Heart left ventricle (tissue), 16 donors: ENCODE results near the gene CEP128. TPM values are rescaled to one million over a fixed set of nuclear protein-coding genes. Genes with fewer than 3 reads are reported as not detected.

Experiments used
- ATAC-seq, 4 donors: fragments of 200-7000 bp; cut with Tn5 transposase; one replicate each; pipeline ENCODE4 v1.9.1; 2020 to 2022; ENCODE audit warnings: moderate library complexity in 4 of 4, mild to moderate bottlenecking in 3 of 4, moderate number of reproducible peaks in 1 of 4
- DNase-seq, 5 donors: peaks; one replicate each; pipeline ENCODE4 v3.0.0-alpha.2; 2020
- H3K27ac ChIP-seq, 12 donors: fragments of 200-600 bp; sonication (generic) in 4 of 12; one replicate each; pipeline versions ENCODE4 v1.5.0 to v1.8.0; 2016 to 2022; ENCODE audit warnings: mild to moderate bottlenecking in 2 of 12
- H3K27me3 ChIP-seq, 9 donors: fragments of 200-600 bp; sonication (generic) in 2 of 9; one replicate each; pipeline versions ENCODE4 v1.5.1 to v1.8.0; 2016 to 2022; ENCODE audit warnings: mild to moderate bottlenecking in 3 of 9
- H3K36me3 ChIP-seq, 9 donors: fragments of 200-600 bp; sonication (generic) in 2 of 9; one replicate each; pipeline versions ENCODE4 v1.5.0 to v1.8.0; 2018 to 2022; ENCODE audit warnings: mild to moderate bottlenecking in 2 of 9
- H3K4me1 ChIP-seq, 12 donors: fragments of 200-600 bp; sonication (generic) in 4 of 12; one replicate each; pipeline versions ENCODE4 v1.5.0 to v1.8.0; 2016 to 2022; ENCODE audit warnings: mild to moderate bottlenecking in 3 of 12
- H3K4me3 ChIP-seq, 12 donors: fragments of 200-600 bp; sonication (generic) in 4 of 12; one replicate each; pipeline versions ENCODE4 v1.5.0 to v1.8.0; 2017 to 2022; ENCODE audit warnings: mild to moderate bottlenecking in 9 of 12, moderate library complexity in 4 of 12
- H3K9me3 ChIP-seq, 12 donors: fragments of 200-600 bp; sonication (generic) in 4 of 12; one replicate each; pipeline versions ENCODE4 v1.5.0 to v1.8.0; 2016 to 2022; ENCODE audit warnings: mild to moderate bottlenecking in 1 of 12
- CTCF ChIP-seq, 12 donors: fragments of 200-600 bp; sonication (generic) in 4 of 12; IDR thresholded peaks; one replicate each; pipeline versions ENCODE4 v1.5.0 to v1.8.0; 2018 to 2022; ENCODE audit warnings: antibody characterized with exemption in 12 of 12, mild to moderate bottlenecking in 5 of 12
- POLR2A ChIP-seq, 2 donors: fragments of 450-650 bp; IDR thresholded peaks; one replicate each; pipeline ENCODE4 v1.6.1; 2017; ENCODE audit warnings: antibody characterized with exemption in 2 of 2, mild to moderate bottlenecking in 2 of 2, moderate library complexity in 2 of 2
- WGBS, 4 donors: extraction: QIAGEN DNeasy Blood & Tissue Kit in 2 of 4; methylation state at CpG; one replicate each; pipeline versions ENCODE4 v1.1.5 to v1.1.7; 2013 to 2018; 5-methylcytosine and 5-hydroxymethylcytosine counted together
- intact Hi-C, 10 donors: fragments of 100-400 bp; cut with DNase I; formaldehyde crosslinking; loops; one replicate each; pipeline versions ENCODE4 v1.11.1 to v1.14.2; 2022
- polyA plus RNA-seq, 2 donors: library from polyadenylated mRNA; stranded (reverse); fragments of 200-250 nt; gene quantifications; one replicate each; pipeline ENCODE4 v1.2.3, GENCODE V29; 2013
- total RNA-seq, 9 donors: library from RNA; depleted of rRNA in 2 of 9; stranded (reverse); fragments of >200 nt in 2 of 9; fragmentation: NEBNext Ultra II Directional in 3 of 9; extraction: Animal tissue kit (Norgen Biotek cat#: 25700) in 3 of 9; gene quantifications; one replicate each; pipeline versions ENCODE4 v1.1.0 to v1.2.4, GENCODE V29; 2016 to 2023
- donor health status: ischemic (EF 13 %, LVEDD 7.1; RV severe dilation, severe dysfunction).
- donor health status: healthy with polysubstance abuse.
- donor health status: DM: no; HTN: yes; CAD: no.
- donor health status: DM: no; HTN: no; CAD: no.
- donor health status: ischemic (EF 25% LVEDD 6.9; RV normal size, moderate dysfunction).
- donor health status: ischemic (EF 25% LVEDD 5.7; RV mildly dilated, moderate dysfunction).
- donor health status: healthy.
- donor health status: DM: yes; HTN: yes; CAD: no.
- donor health status: ischemic (EF 35%, LVEDD 5.7; RV mildly dilated, moderate dysfunction).
- donor health status: nonischemic (EF 11% LVEDD 7.7; RV severe dilation, severe dysfunction).
- donor health status: DM: yes; HTN: yes; CAD: no.
- donor health status: PGD.
- donor health status: ischemic (EF 29% LVEDD 5.4; RV normal size, mild dysfunction).
- donor health status: nonischemic (EF 23%, LVEDD 6.1; RV moderate dilation, normal function).

CEP128 gene
- total and polyA plus RNA-seq, 11 donors = 0.94 to 6.6 (median 3.4) TPM

GRCh38 chr14:80942191-80942600 lies 658 bp upstream of the CEP128 start:
- Histone ChIP-seq H3K9me3 (no peaks in the 10 kb centered on the region), H3K27ac (peak overlapping the region in 10 of 12 donors; percentile 16 to 71 (median 52)), H3K27me3 (peaks cover 0 to 10% (median 0%) of the 10 kb centered on the region in 9 donors), H3K4me1 (peaks cover 0 to 18% (median 8%) of the 10 kb centered on the region in 12 donors), H3K36me3 (no peaks in the 10 kb centered on the region), H3K4me3 (peak overlapping the region in 11 of 12 donors; percentile 47 to 84 (median 72))
- intact Hi-C loops = loop anchor here in 3 of 10 donors (5.0 to 10.0 kb wide), 3 partner anchors 233 to 523 kb away; no protein-coding TSS in a partner anchor
- 28 to 41% (median 37%) methylated on average over 5 of the region's 5 CpGs for WGBS, 4 donors
- TF ChIP-seq CTCF (IDR thresholded peaks at IDR 0.05) (no peak), POLR2A (IDR thresholded peaks at IDR 0.05) (no peak)
- ATAC-seq (peak in 1 of 4 donors; percentile 2), DNase-seq (no peak)

GRCh38 chr14:80940146-80940545 lies 1.4 kb downstream of the CEP128 start:
- H3K27me3 ChIP-seq = no peaks in the 10 kb centered on the region
- H3K4me1 ChIP-seq = peaks cover 0 to 18% (median 8%) of the 10 kb centered on the region in 12 donors
- DNase-seq (no peak), ATAC-seq (no peak)
- H3K27ac ChIP-seq = no peak overlapping the region
- TF ChIP-seq POLR2A (IDR thresholded peaks at IDR 0.05) (no peak), CTCF (IDR thresholded peaks at IDR 0.05) (no peak)
- no peaks in the 10 kb centered on the region for H3K36me3 ChIP-seq
- H3K9me3 ChIP-seq = no peaks in the 10 kb centered on the region
- H3K4me3 ChIP-seq = no peak overlapping the region
- intact Hi-C loops = loop anchor here in 3 of 10 donors (5.0 to 10.0 kb wide), 3 partner anchors 235 to 525 kb away; no protein-coding TSS in a partner anchor
- WGBS, 4 donors = 83 to 93% (median 89%) methylated on average over 1 of the region's 1 CpG

- no peaks in the 10 kb centered on the region for H3K36me3 ChIP-seq
- DNase-seq = no peak
- H3K4me1 ChIP-seq = peaks cover 0 to 13% (median 0%) of the 10 kb centered on the region in 12 donors
- no peak for TF ChIP-seq POLR2A (IDR thresholded peaks at IDR 0.05)
- TF ChIP-seq CTCF (IDR thresholded peaks at IDR 0.05) = no peak
- WGBS, 4 donors = 72 to 83% (median 80%) methylated on average over 4 of the region's 4 CpGs
- no peak overlapping the region for H3K4me3 ChIP-seq
- intact Hi-C loops = no loop called here
- no peaks in the 10 kb centered on the region for H3K27me3 ChIP-seq
- H3K27ac ChIP-seq = no peak overlapping the region
- ATAC-seq = no peak
- peaks cover 0 to 5% (median 0%) of the 10 kb centered on the region in 12 donors for H3K9me3 ChIP-seq
These were observed 7.9 kb downstream of the CEP128 start for GRCh38 chr14:80933686-80934085.

- H3K36me3 ChIP-seq = no peaks in the 10 kb centered on the region
- intact Hi-C loops = no loop called here
- no peak overlapping the region for H3K27ac ChIP-seq
- ATAC-seq (no peak), DNase-seq (no peak)
- H3K4me3 ChIP-seq = no peak overlapping the region
- H3K9me3 ChIP-seq = peaks cover 0 to 7% (median 0%) of the 10 kb centered on the region in 12 donors
- H3K27me3 ChIP-seq = no peaks in the 10 kb centered on the region
- TF ChIP-seq CTCF (IDR thresholded peaks at IDR 0.05) (no peak), POLR2A (IDR thresholded peaks at IDR 0.05) (no peak)
- peaks cover 0 to 13% (median 0%) of the 10 kb centered on the region in 12 donors for H3K4me1 ChIP-seq
These were observed 8.3 kb downstream of the CEP128 start for GRCh38 chr14:80933282-80933681.
